Neural cell (in vitro differentiated cells): ENCODE results near the gene KRT14. TPM values are rescaled to one million over a fixed set of nuclear protein-coding genes. Genes with fewer than 3 reads are reported as not detected.
"Not testable (repeated sequence)": the region's sequence is repeated elsewhere in the genome, so short reads cannot be mapped to it uniquely, and the experiment has no call there.

Source experiments
- H2AFZ ChIP-seq: fragments of 200-600, 300-800 bp; sonication (generic), shearing (Covaris generic); 2 replicates; pipeline ENCODE4 v1.6.0; 2014; ENCODE audit warnings: low read depth, mild to moderate bottlenecking, antibody characterized with exemption, low read length, moderate library complexity
- H3F3A ChIP-seq: fragments of 200-600 bp; shearing (Covaris generic); 2 replicates; pipeline ENCODE4 v1.6.1; 2016; ENCODE audit warnings: mild to moderate bottlenecking, moderate library complexity, mixed read lengths, antibody characterized with exemption, low read length; ENCODE audit not compliant: insufficient read depth, poor library complexity, severe bottlenecking
- H3K27ac ChIP-seq: fragments of 200-600, 300-800 bp; sonication (generic), shearing (Covaris generic); 2 replicates; pipeline ENCODE4 v1.5.1; 2014; ENCODE audit warnings: mild to moderate bottlenecking, low read length, moderate library complexity
- H3K27me3 ChIP-seq: fragments of 300-800, 200-600 bp; sonication (generic), shearing (Covaris generic); 2 replicates; pipeline ENCODE4 v1.6.0; 2014; ENCODE audit warnings: mild to moderate bottlenecking, low read depth, low read length, moderate library complexity; ENCODE audit not compliant: insufficient read depth
- H3K36me3 ChIP-seq: fragments of 300-800, 200-600 bp; sonication (generic), shearing (Covaris generic); 2 replicates; pipeline ENCODE4 v1.5.1; 2014; ENCODE audit warnings: mild to moderate bottlenecking, antibody characterized with exemption, low read length, moderate library complexity; ENCODE audit not compliant: insufficient read depth
- H3K4me2 ChIP-seq: fragments of 300-800, 200-600 bp; sonication (generic), shearing (Covaris generic); 2 replicates; pipeline ENCODE4 v1.6.0; 2014; ENCODE audit warnings: mild to moderate bottlenecking, low read length
- H3K4me3 ChIP-seq: fragments of 300-800, 200-600 bp; sonication (generic), shearing (Covaris generic); 2 replicates; pipeline ENCODE4 v1.5.1; 2014; ENCODE audit warnings: mild to moderate bottlenecking, low read length, moderate library complexity
- H3K79me2 ChIP-seq: fragments of 200-600 bp; shearing (Covaris generic); replicated peaks from 2 replicates; pipeline ENCODE4 v1.6.0; 2014; ENCODE audit warnings: mild to moderate bottlenecking, low read length, moderate library complexity; ENCODE audit not compliant: insufficient read depth
- H3K9ac ChIP-seq: fragments of 300-800, 200-600 bp; sonication (generic), shearing (Covaris generic); 2 replicates; pipeline ENCODE4 v1.6.1; 2016; ENCODE audit warnings: mild to moderate bottlenecking, low read length, mixed read lengths
- H3K9me2 ChIP-seq: fragments of 200-600 bp; shearing (Covaris generic); 2 replicates; pipeline ENCODE4 v1.6.1; 2016; ENCODE audit warnings: mild to moderate bottlenecking, low read length, mixed read lengths; ENCODE audit not compliant: insufficient read depth
- H3K9me3 ChIP-seq: fragments of 200-600, 300-800 bp; sonication (generic), shearing (Covaris generic); 2 replicates; pipeline ENCODE4 v1.6.1; 2016; ENCODE audit warnings: mild to moderate bottlenecking, mixed run types, low read length, moderate library complexity, mixed read lengths
- H4K20me1 ChIP-seq: fragments of 200-600 bp; shearing (Covaris generic); 2 replicates; pipeline ENCODE4 v1.6.1; 2016; ENCODE audit warnings: mild to moderate bottlenecking, mixed run types; ENCODE audit not compliant: insufficient read depth
- EP300 ChIP-seq: fragments of 450-650 bp; conservative IDR thresholded peaks from 2 replicates; pipeline ENCODE4 v1.6.1; 2014; ENCODE audit warnings: antibody characterized with exemption, mild to moderate bottlenecking, moderate library complexity; ENCODE audit not compliant: poor library complexity, severe bottlenecking
- EZH2 ChIP-seq: fragments of 200-600, 300-800 bp; shearing (Covaris generic), sonication (generic); IDR thresholded peaks from 2 replicates; pipeline ENCODE4 v1.6.1; 2014; ENCODE audit warnings: antibody characterized with exemption, low read length, borderline replicate concordance, mild to moderate bottlenecking; ENCODE audit not compliant: insufficient read depth, poor library complexity, severe bottlenecking
- MXI1 ChIP-seq: fragments of 450-650 bp; conservative IDR thresholded peaks from 2 replicates; pipeline ENCODE4 v1.6.1; 2014; ENCODE audit warnings: antibody characterized with exemption, mild to moderate bottlenecking; ENCODE audit not compliant: poor library complexity, severe bottlenecking
- POLR2AphosphoS5 ChIP-seq: IDR thresholded peaks from 2 replicates; pipeline ENCODE4 v1.6.1; 2012
- RAD21 ChIP-seq: fragments of 450-650 bp; conservative IDR thresholded peaks from 2 replicates; pipeline ENCODE4 v1.6.1; 2014; ENCODE audit warnings: antibody characterized with exemption, mild to moderate bottlenecking, moderate library complexity
- SMC3 ChIP-seq: fragments of 450-650 bp; conservative IDR thresholded peaks from 2 replicates; pipeline ENCODE4 v1.6.1; 2014; ENCODE audit warnings: antibody characterized with exemption, mild to moderate bottlenecking, moderate library complexity; ENCODE audit not compliant: poor library complexity
- TAF1 ChIP-seq: IDR thresholded peaks from 2 replicates; pipeline ENCODE4 v1.6.1; 2012; ENCODE audit warnings: low read depth
- polyA plus RNA-seq: library from polyadenylated mRNA; depleted of rRNA; stranded (reverse); fragments of >200 nt; gene quantifications from 2 replicates; pipeline ENCODE4 v1.2.3, GENCODE V29; 2014
- TF ChIP-seq, protein P1 (sequence below): fragments of 450-650 bp; IDR thresholded peaks from 2 replicates; pipeline ENCODE4 v1.5.1; 2014; ENCODE audit warnings: antibody characterized with exemption, mild to moderate bottlenecking, moderate library complexity; ENCODE audit not compliant: poor library complexity, severe bottlenecking
- TF ChIP-seq, protein P2 (sequence below): IDR thresholded peaks from 2 replicates; pipeline ENCODE4 v1.6.1; 2012; ENCODE audit warnings: borderline replicate concordance

Gene KRT14
- polyA plus RNA-seq, 1 donor from 2014 or later, result not detected

DNA sequence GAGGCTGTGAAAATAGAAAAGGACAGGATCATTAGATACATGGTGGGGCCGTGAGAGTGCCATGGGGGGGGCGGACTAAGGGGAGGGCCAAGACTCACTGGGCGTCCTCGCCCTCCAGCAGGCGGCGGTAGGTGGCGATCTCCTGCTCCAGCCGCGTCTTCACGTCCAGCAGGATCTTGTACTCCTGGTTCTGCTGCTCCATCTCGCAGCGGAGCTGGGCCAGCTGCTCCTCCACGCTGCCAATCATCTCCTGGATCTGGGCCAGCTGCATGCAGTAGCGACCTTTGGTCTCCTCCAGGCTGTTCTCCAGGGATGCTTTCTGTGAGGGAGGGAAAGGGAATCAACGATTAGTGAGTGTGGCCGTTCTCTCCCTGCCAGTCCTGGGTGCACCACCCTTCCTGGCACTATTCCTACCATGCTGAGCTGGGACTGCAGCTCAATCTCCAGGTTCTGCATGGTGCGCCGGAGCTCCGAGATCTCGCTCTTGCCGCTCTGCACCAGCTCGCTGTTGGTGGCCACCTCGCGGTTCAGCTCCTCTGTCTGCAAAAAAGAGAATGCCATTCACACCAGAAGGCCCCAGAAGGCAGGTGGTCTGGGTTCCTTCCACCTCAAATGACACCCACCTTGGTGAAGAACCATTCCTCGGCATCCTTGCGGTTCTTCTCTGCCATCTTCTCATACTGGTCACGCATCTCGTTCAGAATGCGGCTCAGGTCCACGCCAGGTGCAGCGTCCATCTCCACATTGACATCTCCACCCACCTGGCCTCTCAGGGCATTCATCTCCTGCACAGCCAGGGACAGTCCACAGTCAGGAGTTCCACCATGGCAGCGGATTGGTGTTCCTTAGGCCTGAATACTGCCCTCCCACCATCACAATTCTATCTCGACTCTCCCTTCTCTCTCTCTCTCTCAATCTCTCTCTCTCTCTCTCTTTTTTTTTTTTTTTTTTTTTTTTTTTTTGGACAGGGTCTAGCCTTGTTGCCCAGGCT lies 3.3 kb downstream of the KRT14 start:
- Histone ChIP-seq H3K4me3 (no peak overlapping the region), H4K20me1 (no peaks in the 10 kb centered on the region)
- TF ChIP-seq MXI1, result no peak

DNA sequence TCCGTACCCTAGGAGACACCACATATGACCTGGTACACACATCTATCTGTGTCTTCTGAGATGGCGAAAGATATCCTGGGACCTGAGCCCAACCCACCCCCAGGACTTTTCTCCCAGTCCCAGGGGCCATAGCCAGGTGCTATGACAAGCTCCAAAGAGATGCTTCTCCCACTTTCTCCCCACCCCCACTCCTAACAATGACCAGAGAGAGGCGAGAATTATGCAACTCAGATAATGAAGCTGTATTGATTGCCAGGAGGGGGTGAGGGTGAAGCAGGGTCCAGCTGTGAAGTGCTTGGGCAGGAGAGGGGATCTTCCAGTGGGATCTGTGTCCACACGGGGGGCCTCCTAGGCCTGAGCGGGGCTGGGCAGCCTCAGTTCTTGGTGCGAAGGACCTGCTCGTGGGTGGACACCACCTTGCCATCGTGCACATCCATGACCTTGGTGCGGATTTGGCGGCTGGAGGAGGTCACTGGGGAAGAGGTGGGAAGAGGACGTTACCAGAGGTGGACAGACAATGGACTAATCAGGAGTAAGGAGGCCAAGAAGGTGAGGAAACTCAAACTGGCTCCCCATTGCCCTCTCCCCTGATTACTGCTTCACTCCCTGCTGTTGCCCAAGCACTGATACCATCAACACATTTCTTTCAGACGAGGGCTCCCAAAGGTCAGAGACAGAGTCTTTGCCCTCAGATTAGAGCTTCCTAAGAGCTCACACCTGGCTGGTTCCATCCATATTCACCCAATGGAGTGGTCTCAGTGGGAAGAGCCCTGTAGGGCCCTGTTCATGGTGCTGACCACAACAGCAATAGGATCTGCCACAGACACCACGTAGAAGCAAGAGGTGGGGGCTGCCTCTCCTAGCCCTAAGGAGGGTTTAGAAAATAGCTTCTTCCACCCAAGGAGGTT lies 4.4 kb downstream of the KRT14 start:
- H3K9ac ChIP-seq, H3K36me3 ChIP-seq, H3K27me3 ChIP-seq, H2AFZ ChIP-seq, H3K9me2 ChIP-seq, H3K27ac ChIP-seq, H4K20me1 ChIP-seq, H3K4me2 ChIP-seq, H3K4me3 ChIP-seq, H3K79me2 ChIP-seq, H3F3A ChIP-seq, H3K9me3 ChIP-seq: not testable (repeated sequence)

More for the DNA sequence above, 3.3 kb downstream of the KRT14 start:
- H3K4me2 ChIP-seq, result no peak overlapping the region
- no peaks in the 10 kb centered on the region for H3K36me3 ChIP-seq
- H3K27ac ChIP-seq, result no peak overlapping the region
- H3K79me2 ChIP-seq, result no peaks in the 10 kb centered on the region
- H3K27me3 ChIP-seq, result no peaks in the 10 kb centered on the region
- no peaks in the 10 kb centered on the region for H3F3A ChIP-seq
- no peaks in the 10 kb centered on the region for H3K9me2 ChIP-seq
- H2AFZ ChIP-seq, result no peak overlapping the region
- no peaks in the 10 kb centered on the region for H3K9me3 ChIP-seq
- H3K9ac ChIP-seq, result no peak overlapping the region

DNA sequence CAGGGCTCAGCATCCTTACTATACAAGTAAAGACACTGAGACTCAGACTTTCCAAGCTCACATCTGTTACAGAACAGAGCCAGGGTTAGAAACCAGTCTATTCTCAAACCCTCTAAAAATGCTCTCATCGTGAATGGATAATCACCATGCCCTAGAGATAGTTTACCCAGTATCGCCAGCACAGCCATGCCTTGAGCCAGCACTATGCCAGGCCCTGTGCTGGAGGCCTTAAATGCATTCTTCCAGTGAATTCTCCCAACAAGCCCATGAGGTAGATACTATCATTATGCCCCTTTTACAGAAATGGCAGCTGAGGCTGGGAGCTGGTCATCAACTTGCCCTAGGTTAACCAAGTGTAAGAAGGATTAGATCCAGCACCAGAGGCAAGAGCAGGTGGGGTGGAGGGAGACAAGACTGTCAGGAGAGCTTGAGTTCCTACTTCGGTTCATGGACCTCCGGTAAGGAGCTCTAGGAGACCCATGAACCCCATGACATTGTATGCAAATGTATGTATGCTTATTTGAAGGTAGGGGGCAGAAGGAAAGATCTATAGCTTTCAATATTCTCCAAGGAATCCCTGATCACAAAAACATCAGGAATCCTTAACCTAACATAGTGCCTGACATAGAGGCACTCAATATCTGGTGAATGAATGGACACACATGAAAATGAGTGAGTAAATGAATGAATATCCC lies 5.2 kb downstream of the KRT14 start:
- Histone ChIP-seq H3F3A (no peaks in the 10 kb centered on the region), H3K27ac (no peak overlapping the region), H3K9me3 (no peaks in the 10 kb centered on the region), H3K4me3 (no peak overlapping the region), H2AFZ (no peak overlapping the region), H3K36me3 (no peaks in the 10 kb centered on the region), H3K9me2 (no peaks in the 10 kb centered on the region), H3K79me2 (no peaks in the 10 kb centered on the region), H4K20me1 (no peaks in the 10 kb centered on the region), H3K9ac (no peak overlapping the region), H3K27me3 (no peaks in the 10 kb centered on the region), H3K4me2 (no peak overlapping the region)
- TF ChIP-seq MXI1 (no peak), TAF1 (no peak), POLR2AphosphoS5 (no peak), EP300 (no peak), RAD21 (no peak), EZH2 (no peak), SMC3 (no peak)
- TF ChIP-seq, protein P1, sequence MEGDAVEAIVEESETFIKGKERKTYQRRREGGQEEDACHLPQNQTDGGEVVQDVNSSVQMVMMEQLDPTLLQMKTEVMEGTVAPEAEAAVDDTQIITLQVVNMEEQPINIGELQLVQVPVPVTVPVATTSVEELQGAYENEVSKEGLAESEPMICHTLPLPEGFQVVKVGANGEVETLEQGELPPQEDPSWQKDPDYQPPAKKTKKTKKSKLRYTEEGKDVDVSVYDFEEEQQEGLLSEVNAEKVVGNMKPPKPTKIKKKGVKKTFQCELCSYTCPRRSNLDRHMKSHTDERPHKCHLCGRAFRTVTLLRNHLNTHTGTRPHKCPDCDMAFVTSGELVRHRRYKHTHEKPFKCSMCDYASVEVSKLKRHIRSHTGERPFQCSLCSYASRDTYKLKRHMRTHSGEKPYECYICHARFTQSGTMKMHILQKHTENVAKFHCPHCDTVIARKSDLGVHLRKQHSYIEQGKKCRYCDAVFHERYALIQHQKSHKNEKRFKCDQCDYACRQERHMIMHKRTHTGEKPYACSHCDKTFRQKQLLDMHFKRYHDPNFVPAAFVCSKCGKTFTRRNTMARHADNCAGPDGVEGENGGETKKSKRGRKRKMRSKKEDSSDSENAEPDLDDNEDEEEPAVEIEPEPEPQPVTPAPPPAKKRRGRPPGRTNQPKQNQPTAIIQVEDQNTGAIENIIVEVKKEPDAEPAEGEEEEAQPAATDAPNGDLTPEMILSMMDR, result no peak
- TF ChIP-seq, protein P2, sequence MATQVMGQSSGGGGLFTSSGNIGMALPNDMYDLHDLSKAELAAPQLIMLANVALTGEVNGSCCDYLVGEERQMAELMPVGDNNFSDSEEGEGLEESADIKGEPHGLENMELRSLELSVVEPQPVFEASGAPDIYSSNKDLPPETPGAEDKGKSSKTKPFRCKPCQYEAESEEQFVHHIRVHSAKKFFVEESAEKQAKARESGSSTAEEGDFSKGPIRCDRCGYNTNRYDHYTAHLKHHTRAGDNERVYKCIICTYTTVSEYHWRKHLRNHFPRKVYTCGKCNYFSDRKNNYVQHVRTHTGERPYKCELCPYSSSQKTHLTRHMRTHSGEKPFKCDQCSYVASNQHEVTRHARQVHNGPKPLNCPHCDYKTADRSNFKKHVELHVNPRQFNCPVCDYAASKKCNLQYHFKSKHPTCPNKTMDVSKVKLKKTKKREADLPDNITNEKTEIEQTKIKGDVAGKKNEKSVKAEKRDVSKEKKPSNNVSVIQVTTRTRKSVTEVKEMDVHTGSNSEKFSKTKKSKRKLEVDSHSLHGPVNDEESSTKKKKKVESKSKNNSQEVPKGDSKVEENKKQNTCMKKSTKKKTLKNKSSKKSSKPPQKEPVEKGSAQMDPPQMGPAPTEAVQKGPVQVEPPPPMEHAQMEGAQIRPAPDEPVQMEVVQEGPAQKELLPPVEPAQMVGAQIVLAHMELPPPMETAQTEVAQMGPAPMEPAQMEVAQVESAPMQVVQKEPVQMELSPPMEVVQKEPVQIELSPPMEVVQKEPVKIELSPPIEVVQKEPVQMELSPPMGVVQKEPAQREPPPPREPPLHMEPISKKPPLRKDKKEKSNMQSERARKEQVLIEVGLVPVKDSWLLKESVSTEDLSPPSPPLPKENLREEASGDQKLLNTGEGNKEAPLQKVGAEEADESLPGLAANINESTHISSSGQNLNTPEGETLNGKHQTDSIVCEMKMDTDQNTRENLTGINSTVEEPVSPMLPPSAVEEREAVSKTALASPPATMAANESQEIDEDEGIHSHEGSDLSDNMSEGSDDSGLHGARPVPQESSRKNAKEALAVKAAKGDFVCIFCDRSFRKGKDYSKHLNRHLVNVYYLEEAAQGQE, result no peak
